GM12878 (cell line): ENCODE measurements around the gene ZFP36. TPM values are rescaled to one million over a fixed set of nuclear protein-coding genes. Genes with fewer than 3 reads are reported as not detected.
A peak's percentile ranks its signal among the peaks of the same experiment; 100 is the strongest.

ENCODE experiments used
- CBFB ChIP-seq: IDR thresholded peaks from 2 replicates; pipeline ENCODE4 v1.6.1; 2016; ENCODE audit warnings: antibody characterized with exemption, low read depth
- CHD1 ChIP-seq: IDR thresholded peaks from 2 replicates; pipeline ENCODE4 v1.6.1; 2012; ENCODE audit warnings: low read depth, low read length, improper control_type of control experiment
- GATAD2B ChIP-seq: fragments of 450-650 bp; conservative IDR thresholded peaks from 2 replicates; pipeline ENCODE4 v1.6.1; 2017; ENCODE audit warnings: low read depth, mild to moderate bottlenecking, moderate library complexity
- HDAC2 ChIP-seq: fragments of 200-600 bp; sonication (generic); IDR thresholded peaks from 2 replicates; pipeline ENCODE4 v1.6.1; 2017
- IKZF1 ChIP-seq: fragments of 450-650 bp; conservative IDR thresholded peaks from 2 replicates; pipeline ENCODE4 v1.6.1; 2017; ENCODE audit warnings: antibody characterized with exemption, mild to moderate bottlenecking
- IKZF2 ChIP-seq, 2 experiments: fragments of 450-650 bp; IDR thresholded peaks; 2 replicates each; pipeline ENCODE4 v1.6.1; 2017; ENCODE audit warnings: mild to moderate bottlenecking in 2 of 2, moderate library complexity in 2 of 2
- NRF1 ChIP-seq: conservative IDR thresholded peaks from 2 replicates; pipeline ENCODE4 v1.6.1; 2011; ENCODE audit warnings: mild to moderate bottlenecking, low read depth, low read length, improper control_type of control experiment
- POLR2AphosphoS5 ChIP-seq: IDR thresholded peaks from 2 replicates; pipeline ENCODE4 v1.6.1; 2011; ENCODE audit warnings: mild to moderate bottlenecking, low read length, inconsistent platforms
- TCF7 ChIP-seq: IDR thresholded peaks from 2 replicates; pipeline ENCODE4 v1.6.1; 2014; ENCODE audit warnings: antibody characterized with exemption, borderline replicate concordance
- USF1 ChIP-seq: IDR thresholded peaks from 2 replicates; pipeline ENCODE4 v1.6.1; 2011; ENCODE audit warnings: borderline replicate concordance, low read depth, mild to moderate bottlenecking, moderate library complexity, mixed read lengths, low read length; ENCODE audit not compliant: insufficient read depth; ENCODE audit errors: extremely low read length
- ZSCAN29 ChIP-seq: fragments of 450-650 bp; IDR thresholded peaks from 2 replicates; pipeline ENCODE4 v1.6.1; 2017; ENCODE audit warnings: mild to moderate bottlenecking, moderate library complexity
- polyA plus RNA-seq, 11 experiments: library from polyadenylated mRNA; depleted of rRNA in 4 of 11; unstranded in 6 of 11; stranded (reverse) in 5 of 11; fragments of >200 nt; fragmentation: Nextera tagmentation in 4 of 11; fragmentation: Illumina TruSeq in 1 of 11; extraction: Ambion mirVana in 4 of 11; extraction: Trizol in 1 of 11; gene quantifications; 1 replicate in 1 of 11; 2 replicates in 10 of 11; pipeline versions ENCODE4 v1.2.1 to v1.2.3, GENCODE V29; 2011 to 2016; ENCODE audit warnings: inconsistent platforms in 2 of 11, missing spikeins in 2 of 11, low read depth in 1 of 11
- total RNA-seq, 4 experiments: library from RNA; depleted of rRNA in 3 of 4; stranded (reverse); fragments of >200 nt in 3 of 4; fragmentation: Illumina TruSeq in 1 of 4; extraction: Trizol in 1 of 4; gene quantifications; 2 replicates each; pipeline versions ENCODE4 v1.2.1 to v1.2.3, GENCODE V29; 2013 to 2021
- TF ChIP-seq, protein P1 (sequence below): fragments of 450-650 bp; IDR thresholded peaks from 2 replicates; pipeline ENCODE4 v1.6.1; 2018; ENCODE audit warnings: mild to moderate bottlenecking, low read depth, moderate library complexity; ENCODE audit not compliant: partially characterized antibody
- TF ChIP-seq, protein P2 (sequence below): fragments of 450-650 bp; IDR thresholded peaks from 2 replicates; pipeline ENCODE4 v1.6.1; 2017; ENCODE audit warnings: antibody characterized with exemption, mild to moderate bottlenecking, moderate library complexity
- TF ChIP-seq, protein P3 (sequence below): fragments of 450-650 bp; IDR thresholded peaks from 2 replicates; pipeline ENCODE4 v1.6.1; 2016; ENCODE audit warnings: mild to moderate bottlenecking
- TF ChIP-seq, protein P4 (sequence below): fragments of 450-650 bp; IDR thresholded peaks from 2 replicates; pipeline ENCODE4 v1.6.1; 2017; ENCODE audit warnings: mild to moderate bottlenecking, moderate library complexity

The ZFP36 gene
- total and polyA plus RNA-seq, 10 of the 15 experiments (the other 5 are each of a cell fraction or from before 2014, with no cell fraction given) = 5.3 to 55.0 (median 18.1) TPM

GRCh38 chr19:39410017-39410830 lies 3.6 kb downstream of the ZFP36 start (continued):
- TF ChIP-seq, protein P1, sequence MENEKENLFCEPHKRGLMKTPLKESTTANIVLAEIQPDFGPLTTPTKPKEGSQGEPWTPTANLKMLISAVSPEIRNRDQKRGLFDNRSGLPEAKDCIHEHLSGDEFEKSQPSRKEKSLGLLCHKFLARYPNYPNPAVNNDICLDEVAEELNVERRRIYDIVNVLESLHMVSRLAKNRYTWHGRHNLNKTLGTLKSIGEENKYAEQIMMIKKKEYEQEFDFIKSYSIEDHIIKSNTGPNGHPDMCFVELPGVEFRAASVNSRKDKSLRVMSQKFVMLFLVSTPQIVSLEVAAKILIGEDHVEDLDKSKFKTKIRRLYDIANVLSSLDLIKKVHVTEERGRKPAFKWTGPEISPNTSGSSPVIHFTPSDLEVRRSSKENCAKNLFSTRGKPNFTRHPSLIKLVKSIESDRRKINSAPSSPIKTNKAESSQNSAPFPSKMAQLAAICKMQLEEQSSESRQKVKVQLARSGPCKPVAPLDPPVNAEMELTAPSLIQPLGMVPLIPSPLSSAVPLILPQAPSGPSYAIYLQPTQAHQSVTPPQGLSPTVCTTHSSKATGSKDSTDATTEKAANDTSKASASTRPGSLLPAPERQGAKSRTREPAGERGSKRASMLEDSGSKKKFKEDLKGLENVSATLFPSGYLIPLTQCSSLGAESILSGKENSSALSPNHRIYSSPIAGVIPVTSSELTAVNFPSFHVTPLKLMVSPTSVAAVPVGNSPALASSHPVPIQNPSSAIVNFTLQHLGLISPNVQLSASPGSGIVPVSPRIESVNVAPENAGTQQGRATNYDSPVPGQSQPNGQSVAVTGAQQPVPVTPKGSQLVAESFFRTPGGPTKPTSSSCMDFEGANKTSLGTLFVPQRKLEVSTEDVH = no peak
- TF ChIP-seq CHD1 = no peak; the same call in 1 of the 2 replicates
- peak; percentile 98 for TF ChIP-seq IKZF1
- no peak for TF ChIP-seq HDAC2
- peak; percentile 100 for TF ChIP-seq IKZF2 (IDR thresholded peaks at IDR 0.05)
- TF ChIP-seq, protein P2, sequence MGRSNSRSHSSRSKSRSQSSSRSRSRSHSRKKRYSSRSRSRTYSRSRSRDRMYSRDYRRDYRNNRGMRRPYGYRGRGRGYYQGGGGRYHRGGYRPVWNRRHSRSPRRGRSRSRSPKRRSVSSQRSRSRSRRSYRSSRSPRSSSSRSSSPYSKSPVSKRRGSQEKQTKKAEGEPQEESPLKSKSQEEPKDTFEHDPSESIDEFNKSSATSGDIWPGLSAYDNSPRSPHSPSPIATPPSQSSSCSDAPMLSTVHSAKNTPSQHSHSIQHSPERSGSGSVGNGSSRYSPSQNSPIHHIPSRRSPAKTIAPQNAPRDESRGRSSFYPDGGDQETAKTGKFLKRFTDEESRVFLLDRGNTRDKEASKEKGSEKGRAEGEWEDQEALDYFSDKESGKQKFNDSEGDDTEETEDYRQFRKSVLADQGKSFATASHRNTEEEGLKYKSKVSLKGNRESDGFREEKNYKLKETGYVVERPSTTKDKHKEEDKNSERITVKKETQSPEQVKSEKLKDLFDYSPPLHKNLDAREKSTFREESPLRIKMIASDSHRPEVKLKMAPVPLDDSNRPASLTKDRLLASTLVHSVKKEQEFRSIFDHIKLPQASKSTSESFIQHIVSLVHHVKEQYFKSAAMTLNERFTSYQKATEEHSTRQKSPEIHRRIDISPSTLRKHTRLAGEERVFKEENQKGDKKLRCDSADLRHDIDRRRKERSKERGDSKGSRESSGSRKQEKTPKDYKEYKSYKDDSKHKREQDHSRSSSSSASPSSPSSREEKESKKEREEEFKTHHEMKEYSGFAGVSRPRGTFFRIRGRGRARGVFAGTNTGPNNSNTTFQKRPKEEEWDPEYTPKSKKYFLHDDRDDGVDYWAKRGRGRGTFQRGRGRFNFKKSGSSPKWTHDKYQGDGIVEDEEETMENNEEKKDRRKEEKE = no peak
- TF ChIP-seq ZSCAN29 = no peak
- TF ChIP-seq CBFB = no peak
- no peak; the same call in 1 of the 2 replicates for TF ChIP-seq NRF1
- no peak for TF ChIP-seq USF1
- TF ChIP-seq GATAD2B = peak; percentile 96
- TF ChIP-seq, protein P3, sequence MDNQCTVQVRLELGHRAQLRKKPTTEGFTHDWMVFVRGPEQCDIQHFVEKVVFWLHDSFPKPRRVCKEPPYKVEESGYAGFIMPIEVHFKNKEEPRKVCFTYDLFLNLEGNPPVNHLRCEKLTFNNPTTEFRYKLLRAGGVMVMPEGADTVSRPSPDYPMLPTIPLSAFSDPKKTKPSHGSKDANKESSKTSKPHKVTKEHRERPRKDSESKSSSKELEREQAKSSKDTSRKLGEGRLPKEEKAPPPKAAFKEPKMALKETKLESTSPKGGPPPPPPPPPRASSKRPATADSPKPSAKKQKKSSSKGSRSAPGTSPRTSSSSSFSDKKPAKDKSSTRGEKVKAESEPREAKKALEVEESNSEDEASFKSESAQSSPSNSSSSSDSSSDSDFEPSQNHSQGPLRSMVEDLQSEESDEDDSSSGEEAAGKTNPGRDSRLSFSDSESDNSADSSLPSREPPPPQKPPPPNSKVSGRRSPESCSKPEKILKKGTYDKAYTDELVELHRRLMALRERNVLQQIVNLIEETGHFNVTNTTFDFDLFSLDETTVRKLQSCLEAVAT = peak; percentile 99
- peak; percentile 96 for TF ChIP-seq POLR2AphosphoS5
- TF ChIP-seq, protein P4, sequence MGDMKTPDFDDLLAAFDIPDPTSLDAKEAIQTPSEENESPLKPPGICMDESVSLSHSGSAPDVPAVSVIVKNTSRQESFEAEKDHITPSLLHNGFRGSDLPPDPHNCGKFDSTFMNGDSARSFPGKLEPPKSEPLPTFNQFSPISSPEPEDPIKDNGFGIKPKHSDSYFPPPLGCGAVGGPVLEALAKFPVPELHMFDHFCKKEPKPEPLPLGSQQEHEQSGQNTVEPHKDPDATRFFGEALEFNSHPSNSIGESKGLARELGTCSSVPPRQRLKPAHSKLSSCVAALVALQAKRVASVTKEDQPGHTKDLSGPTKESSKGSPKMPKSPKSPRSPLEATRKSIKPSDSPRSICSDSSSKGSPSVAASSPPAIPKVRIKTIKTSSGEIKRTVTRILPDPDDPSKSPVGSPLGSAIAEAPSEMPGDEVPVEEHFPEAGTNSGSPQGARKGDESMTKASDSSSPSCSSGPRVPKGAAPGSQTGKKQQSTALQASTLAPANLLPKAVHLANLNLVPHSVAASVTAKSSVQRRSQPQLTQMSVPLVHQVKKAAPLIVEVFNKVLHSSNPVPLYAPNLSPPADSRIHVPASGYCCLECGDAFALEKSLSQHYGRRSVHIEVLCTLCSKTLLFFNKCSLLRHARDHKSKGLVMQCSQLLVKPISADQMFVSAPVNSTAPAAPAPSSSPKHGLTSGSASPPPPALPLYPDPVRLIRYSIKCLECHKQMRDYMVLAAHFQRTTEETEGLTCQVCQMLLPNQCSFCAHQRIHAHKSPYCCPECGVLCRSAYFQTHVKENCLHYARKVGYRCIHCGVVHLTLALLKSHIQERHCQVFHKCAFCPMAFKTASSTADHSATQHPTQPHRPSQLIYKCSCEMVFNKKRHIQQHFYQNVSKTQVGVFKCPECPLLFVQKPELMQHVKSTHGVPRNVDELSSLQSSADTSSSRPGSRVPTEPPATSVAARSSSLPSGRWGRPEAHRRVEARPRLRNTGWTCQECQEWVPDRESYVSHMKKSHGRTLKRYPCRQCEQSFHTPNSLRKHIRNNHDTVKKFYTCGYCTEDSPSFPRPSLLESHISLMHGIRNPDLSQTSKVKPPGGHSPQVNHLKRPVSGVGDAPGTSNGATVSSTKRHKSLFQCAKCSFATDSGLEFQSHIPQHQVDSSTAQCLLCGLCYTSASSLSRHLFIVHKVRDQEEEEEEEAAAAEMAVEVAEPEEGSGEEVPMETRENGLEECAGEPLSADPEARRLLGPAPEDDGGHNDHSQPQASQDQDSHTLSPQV = no peak
- TF ChIP-seq TCF7 = no peak
